ENCODE measurements around the gene NUP42.
"Not testable (repeated sequence)": the region's sequence is repeated elsewhere in the genome, so short reads cannot be mapped to it uniquely, and the experiment has no call there.

Gene NUP42, protein sequence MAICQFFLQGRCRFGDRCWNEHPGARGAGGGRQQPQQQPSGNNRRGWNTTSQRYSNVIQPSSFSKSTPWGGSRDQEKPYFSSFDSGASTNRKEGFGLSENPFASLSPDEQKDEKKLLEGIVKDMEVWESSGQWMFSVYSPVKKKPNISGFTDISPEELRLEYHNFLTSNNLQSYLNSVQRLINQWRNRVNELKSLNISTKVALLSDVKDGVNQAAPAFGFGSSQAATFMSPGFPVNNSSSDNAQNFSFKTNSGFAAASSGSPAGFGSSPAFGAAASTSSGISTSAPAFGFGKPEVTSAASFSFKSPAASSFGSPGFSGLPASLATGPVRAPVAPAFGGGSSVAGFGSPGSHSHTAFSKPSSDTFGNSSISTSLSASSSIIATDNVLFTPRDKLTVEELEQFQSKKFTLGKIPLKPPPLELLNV

DNA sequence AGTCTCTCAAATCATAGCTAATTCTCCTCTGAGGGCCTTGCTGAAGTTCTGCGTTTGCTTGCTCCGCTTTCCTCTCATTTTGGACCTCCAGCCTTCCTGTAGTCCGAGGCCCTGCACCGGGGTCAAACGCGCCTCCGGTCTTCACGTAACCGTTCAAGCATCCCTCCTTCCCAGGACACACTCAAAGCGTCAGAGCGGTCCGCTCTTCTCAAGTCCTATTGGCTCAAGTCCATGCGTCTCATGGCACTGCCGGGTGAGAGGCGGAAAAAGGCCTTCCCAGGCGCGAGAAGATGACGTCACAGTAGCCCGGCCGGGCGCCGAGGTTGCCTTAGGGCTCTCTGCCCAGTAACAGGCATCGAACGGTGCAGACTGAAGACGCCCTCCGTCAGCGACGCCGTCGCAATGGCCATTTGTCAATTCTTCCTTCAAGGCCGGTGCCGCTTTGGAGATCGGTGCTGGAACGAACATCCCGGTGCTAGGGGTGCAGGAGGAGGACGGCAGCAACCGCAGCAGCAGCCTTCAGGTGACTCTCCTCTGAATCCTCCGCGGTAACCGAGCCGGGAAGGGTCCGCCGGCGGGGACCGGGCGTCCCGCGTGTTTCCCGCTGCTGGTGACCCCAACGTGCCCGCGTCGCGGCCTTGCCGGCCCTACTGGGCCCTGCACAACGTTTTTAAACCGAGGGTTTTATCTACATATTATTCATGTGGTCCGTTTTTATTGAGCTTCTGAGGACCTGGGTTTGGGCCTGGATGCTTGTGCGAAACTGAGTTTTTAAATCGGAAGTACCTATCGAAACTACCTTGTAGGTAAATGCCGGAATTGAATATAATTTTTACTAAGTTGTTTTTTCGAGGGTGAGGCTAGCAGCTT, at the start of gene NUP42:
Gene NUP42, plus strand, starts transcription at position 365 of the 870 bp plus-strand sequence. Its CDS starts 38 bp downstream, at position 403.
- peak; percentile 92 to 93 for DNase-seq (ENCODE audit: low read depth in 2 of 2)

DNA sequence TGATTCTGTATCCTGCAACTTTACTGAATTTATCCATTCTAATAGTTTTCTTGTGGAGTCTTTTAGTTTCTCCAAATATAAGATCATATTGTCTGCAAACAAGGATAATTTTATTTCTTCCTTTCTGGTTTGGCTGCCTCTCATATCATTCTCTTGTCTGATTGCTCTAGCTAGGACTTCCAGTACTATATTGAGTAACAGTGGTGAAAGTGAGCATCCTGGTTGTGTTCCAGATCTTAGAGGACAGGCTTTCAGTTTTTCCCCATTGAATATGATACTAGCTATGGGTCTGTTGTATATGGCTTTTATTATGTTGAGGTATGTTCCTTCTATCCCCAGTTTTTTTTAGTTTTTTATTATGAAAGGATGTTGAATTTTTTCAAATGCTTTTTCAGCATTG, 48.1 kb upstream of the NUP42 start:
- DNase-seq (ENCODE audit: low read depth in 2 of 2): no peak

DNA sequence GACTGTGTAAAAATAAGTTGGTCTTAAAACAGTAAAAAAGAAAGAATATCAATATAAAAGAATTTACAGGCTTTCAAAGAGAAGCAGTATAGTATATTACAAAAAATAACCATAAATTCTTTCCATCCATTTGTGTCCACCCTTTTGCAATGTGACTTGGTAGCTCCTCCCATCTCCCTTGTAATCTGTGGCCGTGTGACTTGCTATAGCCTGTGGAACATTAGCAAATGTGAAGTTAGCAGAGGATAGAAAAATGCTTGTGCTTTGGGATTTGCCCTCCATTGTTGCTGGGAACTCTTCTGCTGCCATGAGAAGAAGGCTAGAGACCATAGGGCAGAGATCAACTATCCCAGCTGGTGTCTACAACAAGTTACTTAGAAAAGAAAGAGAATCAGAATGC, 46.1 kb upstream of the NUP42 start:
- no peak for DNase-seq (ENCODE audit: low read depth in 2 of 2)

DNA sequence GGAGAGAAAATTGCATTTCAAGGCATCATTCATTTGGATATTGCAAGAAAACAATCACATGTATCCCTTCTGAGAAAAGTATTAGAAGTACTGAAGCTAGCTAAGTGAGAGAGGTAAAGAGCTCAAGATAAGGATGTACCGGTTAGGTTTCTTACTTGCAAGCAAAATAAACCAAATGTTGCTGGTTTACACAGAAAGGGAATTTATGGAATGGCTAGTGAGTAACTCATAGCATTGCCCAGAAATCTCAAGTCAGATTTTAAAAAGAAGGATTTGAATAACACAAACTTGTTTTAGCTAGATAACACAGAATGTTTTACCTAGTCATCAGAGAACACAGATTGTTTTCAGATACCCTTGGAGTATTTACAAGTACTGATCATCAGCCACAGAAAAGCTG, 45.6 kb upstream of the NUP42 start:
- DNase-seq (ENCODE audit: low read depth in 2 of 2): no peak

DNA sequence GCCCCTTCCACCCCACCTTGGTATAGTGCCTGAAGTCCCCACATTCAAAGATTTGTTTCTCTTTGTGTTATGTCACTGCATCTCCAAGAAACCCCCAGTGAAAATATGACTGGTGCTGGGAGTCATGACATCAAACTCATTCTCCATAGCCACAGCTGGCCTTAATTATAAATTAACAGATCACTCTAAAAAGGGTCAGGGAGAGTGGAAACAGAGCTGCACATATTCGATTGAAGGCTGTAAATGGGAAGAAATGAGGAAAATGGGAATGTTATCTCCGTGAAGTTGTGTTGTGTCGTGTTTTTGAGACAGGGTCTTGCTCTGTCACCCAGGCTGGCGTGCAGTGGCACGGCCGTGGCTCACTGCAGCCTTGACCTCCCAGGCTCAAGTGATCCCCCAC, 24.2 kb upstream of the NUP42 start:
- DNase-seq (ENCODE audit: low read depth in 2 of 2): no peak

DNA sequence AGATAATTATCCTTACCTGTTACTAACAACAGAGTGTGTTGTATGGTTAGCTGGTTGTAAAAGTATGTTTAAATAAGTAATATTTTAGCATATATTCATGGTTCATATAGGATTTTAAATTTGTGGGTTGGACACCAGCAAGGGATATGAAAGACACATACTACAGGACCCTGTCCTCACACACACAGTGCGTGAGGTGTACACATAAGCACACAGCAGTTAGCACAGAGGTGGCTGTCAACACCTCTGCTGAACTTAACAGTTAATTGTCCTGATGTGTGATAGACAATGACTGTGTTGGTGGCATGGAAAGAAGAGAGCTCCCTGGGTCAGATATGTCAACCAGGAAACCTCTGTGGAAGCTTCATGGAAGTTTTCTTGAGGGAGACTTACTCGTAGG, 23.3 kb upstream of the NUP42 start:
- no peak for DNase-seq (ENCODE audit: low read depth in 2 of 2)

DNA sequence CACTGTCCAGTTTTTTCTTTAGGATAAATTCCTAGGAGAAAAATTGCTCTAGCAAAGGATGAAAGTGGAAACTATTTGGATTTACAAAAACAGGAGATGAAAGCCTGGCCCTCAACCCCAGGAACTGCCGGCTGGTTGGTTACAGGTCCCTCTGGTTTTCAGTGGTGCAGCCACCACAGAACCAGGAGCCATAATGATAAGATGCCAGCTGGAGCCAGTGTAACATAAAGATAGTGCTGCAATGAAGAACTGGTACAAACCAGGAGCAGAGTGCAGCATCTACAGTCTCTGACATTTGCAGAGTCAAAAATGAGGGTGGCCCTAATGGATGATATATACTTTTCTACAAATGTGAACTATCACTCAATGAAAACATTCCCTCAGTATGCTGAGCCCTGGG, 20.4 kb upstream of the NUP42 start:
- DNase-seq (ENCODE audit: low read depth in 2 of 2): no peak

DNA sequence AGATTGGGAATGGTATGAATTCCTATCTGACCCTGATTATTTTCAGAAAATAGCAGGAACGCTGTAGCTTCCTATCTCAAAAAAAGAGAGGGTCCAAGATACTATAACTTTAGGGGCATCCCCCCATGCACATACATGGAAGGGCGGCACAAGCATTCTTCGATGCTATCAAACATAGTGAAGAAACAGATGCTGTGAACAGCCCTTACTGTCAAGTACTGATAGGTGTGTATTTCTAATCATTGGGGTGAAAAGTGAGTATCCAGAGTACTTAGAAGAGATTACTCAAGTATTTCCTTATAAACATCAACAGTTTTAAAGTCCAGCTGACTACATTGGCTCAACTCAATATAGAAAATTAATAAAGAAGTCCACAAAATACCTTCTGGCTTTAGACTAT, 17.0 kb upstream of the NUP42 start:
- no peak for DNase-seq (ENCODE audit: low read depth in 2 of 2)

DNA sequence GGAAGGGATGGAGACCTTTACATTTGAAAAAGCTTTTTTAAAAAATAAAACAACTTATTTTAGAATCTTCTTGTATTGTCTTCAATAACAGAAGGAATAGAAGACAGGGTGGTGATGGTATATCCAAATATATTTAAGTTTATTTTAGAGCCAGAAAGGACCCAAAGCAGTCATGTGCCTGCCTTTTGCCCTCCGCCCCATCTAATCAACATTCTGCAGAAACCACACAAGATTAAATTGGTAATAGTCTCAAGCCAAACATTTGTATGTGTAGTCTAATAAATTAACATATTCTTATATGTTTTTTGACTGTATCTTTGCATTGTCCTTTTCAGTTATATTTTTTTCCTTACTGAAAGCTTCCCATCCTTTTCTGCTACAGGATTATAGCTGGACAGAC, 16.5 kb upstream of the NUP42 start:
- DNase-seq (ENCODE audit: low read depth in 2 of 2): no peak

DNA sequence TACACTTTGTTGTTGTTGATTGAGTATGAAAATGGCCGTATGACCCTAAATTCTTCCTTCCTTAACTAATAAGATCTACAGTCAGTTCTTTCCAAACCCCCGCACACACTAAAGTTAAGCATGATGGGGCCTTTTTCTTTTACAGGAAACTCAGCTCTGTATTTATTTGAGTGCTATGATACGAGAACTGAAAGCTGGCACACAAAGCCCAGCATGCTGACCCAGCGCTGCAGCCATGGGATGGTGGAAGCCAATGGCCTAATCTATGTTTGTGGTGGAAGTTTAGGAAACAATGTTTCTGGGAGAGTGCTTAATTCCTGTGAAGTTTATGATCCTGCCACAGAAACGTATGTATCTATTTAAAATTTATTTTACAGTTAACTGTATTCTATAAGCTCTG, 14.2 kb upstream of the NUP42 start:
- DNase-seq (ENCODE audit: low read depth in 2 of 2): no peak

DNA sequence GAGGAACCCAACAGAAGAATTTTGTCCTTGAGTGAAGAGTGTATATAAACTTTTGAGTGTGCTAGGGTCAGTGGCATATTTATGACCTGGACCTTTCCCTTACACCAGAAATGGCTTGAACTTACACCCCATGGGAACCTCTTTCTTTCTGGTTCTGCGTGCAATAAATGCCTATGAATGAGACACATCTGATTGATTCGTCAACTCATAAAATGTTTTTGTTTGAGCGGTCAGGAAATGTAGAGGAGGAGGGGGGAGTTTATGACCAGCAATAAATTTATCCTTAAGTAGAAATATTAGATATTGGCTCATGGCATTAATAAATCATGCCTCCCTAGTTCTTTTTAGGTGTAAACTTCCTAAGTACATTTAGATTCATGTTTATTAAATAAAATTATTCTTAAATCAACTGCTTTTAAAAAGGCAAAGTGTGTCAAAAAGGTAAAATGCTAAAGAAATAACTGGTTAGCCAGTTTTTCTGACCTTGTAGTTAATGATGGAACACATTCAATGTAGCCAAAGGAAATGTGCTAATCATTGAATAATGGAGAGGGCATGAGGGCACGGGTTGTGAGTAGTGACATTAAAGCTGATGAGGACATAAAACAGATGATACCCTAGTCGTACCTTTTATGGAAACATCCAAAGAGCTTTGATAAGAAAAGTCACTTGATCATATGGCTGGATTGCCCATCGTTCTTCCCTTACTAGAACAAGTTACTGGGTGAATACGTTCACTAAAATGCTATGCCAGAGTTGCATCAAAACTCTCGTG, 13.6 kb upstream of the NUP42 start:
- no peak for DNase-seq (ENCODE audit: low read depth in 2 of 2)

DNA sequence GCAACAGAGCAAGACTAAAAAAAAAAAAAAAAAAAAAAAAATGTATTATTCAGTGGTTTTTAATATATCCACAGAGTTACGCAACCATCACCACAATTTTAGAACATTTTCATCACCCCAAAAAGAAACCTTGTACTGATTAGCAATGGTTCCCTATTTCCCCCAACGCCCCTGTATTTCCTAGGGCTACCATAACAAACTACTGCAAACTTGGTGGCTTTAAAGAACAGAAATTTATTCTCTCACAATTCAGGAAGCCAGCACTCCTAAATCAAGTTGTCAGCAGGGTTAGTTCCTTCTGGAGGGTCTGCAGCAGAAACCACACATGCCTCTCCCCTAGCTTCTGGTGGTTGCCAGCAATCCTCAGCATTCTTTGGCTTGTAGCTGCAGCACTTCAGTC, 5.9 kb upstream of the NUP42 start:
- DNase-seq (ENCODE audit: low read depth in 2 of 2): no peak

DNA sequence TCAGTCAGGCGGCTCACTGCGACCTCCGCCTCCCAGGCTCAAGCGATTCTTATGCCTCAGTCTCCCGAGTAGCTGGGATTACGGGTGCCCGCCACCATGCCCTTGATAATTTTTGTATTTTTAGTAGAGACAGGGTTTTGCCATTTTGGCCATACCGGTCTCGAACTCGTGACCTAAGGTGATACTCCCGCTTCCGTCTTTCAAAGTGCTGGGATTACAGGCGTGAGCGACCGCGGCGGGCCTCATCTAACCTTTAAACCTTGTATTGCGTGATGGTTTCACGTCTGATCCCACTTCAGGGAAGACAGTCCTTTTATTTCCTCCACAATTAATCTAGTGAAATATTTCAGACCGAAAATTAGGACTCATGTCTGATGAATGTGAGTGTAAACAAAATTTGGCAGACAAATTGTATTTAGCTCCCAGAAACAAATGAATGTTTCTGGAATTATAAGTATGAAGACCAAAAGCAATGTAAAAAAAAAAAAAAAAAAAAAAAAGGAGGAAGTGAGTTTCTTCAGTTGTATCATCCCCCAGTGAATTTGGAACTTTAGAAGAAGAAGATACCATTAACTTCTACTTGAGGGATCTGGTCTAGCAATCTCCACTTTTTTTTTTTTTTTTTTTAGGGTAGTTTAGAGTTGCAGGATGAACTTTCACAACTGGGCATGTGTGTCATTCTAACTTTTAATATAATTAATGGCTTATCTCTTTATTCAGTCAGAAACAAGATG, 1.6 kb downstream of the NUP42 start:
- no peak for DNase-seq (ENCODE audit: low read depth in 2 of 2)

DNA sequence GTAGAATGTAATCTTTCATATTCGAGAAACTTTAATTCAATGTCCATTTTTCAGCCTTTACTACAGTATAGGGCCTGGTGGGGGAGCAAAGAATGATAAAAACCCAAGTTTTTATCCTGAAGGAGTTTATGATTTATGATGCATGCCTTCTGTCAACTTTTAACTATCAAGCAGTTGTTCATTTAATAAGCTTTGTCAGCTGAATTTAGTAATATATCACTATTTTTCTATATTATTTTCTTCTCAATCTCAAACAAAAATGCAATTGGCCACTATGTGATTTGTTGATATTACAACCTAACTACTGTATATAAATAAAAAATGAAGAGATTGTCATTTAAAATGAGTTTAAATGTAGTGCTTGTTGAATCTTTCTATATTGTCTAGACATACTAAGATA, 2.4 kb downstream of the NUP42 start:
- no peak for DNase-seq (ENCODE audit: low read depth in 2 of 2)

DNA sequence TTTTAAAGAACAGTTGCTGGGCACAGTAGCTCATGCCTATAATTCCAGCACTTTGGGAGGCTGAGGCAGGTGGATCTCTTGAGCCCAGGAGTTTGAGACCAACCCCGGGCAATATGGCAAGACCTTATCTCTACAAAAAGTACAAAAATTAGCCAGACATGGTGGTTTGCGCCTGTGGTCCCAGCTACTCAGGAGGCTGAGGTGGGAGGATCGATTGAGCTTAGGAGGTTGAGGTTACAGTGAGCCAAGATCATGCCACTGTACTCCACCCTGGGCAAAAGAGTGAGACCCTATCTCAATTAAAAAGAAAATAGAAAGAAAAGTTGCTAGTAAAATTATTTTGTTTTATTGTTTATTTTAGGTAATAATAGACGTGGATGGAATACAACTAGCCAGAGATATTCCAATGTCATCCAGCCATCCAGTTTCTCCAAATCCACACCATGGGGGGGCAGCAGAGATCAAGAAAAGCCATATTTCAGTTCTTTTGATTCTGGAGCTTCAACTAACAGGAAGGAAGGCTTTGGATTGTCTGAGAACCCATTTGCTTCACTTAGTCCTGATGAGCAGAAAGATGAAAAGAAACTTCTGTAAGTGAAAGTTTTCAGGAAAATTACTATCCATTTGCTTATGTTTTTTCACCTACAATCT, 3.0 kb downstream of the NUP42 start:
- no peak for DNase-seq (ENCODE audit: low read depth in 2 of 2)

DNA sequence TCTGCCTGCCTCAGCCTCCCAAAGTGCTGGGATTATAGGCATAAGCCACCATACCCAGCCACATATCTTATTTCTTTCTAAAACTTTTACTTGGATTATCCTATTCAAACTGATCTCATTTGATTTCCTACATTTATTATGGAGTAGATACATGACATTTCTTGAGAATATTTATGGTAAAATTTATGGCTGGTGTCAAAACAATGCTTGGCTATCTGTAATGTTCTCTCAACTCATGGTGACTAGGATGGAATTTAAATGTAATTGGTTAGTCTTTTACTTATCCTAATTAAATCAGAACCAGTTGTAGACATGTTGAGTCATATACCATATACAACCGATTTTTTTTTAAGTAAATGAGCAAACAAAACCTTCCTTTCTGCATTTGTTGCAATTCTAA, 4.1 kb downstream of the NUP42 start:
- DNase-seq (ENCODE audit: low read depth in 2 of 2): no peak

DNA sequence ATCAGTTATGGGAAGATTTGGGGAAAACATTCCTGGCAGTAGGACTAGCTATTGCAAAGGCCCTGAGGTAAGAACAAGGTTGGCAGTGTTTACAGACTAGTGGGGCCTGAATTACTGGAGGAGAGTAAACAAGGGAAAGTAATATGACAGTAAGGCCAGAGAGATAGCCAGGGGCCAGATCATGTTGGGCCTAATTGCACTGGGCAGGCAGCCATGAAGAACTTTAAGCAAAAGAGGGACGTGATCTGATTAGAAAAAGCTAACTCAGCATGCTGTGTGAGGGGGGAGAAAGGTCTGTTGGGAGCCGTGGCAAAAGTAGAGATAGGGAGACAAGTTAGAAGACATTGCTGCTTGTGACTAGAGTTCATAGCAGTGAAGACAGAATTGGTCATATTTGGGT, 9.2 kb downstream of the NUP42 start:
- no peak for DNase-seq (ENCODE audit: low read depth in 2 of 2)

DNA sequence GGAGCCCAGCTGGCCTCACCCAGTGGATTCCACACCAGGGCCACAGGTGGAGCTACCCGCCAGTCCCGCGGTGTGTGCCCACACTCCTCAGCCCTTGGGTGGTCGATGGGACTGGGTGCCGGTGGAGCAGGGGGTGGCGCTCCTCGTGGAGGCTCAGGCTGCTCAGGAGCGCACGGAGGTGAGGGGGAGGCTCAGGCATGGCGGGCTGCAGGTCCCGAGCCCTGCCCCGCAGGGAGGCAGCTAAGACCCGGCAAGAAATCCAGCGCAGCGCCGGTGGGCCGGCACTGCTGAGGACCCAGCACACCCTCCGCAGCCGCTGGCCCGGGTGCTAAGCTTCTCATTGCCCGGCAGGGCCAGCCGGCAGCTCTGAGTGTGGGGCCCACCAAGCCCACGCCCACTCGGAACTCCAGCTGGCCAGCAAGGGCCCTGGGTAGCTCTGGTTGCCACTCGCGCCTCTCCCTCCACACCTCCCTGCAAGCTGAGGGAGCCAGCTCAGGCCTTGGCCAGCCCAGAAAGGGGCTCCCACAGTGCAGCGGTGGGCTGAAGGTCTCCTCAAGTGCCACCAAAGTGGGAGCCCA, 11.9 kb downstream of the NUP42 start:
- DNase-seq (ENCODE audit: low read depth in 2 of 2): not testable (repeated sequence)

DNA sequence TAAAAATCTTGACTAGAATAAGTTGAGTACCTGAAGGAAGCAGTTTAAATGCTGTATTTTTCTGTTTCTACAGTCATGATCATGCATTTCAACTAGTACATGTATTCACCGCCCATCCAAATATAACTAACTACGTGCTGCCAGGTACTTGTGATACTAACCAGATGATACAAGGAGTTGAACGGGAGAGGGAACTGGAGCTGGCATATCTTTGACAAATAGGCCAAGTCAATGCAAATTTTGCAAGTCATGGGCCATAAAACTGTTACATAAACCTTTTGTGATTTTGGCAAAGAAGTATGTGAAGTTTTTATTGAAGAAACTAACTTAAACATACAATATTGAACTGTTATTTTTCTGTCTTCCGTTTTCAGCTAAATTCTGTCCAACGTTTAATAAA, 14.5 kb downstream of the NUP42 start:
- no peak for DNase-seq (ENCODE audit: low read depth in 2 of 2)

DNA sequence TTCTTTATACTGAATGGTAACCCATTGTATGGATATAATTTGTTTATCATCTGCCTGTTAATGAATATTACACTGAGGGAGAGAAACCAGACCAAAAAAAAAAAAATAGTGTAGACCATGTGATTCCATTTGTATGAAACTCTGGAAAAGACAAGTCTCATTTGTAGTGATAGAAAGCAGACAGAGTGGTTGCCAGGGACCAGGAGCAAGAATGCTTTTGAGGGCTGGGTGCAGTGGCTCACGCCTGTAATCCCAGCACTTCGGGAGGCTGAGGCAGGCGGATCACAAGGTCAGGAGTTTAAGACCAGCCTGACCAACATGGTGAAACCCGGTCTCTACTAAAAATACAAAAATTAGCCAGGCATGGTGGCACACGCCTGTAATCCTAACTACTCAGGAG, 15.9 kb downstream of the NUP42 start:
- DNase-seq (ENCODE audit: low read depth in 2 of 2): not testable (repeated sequence)

DNA sequence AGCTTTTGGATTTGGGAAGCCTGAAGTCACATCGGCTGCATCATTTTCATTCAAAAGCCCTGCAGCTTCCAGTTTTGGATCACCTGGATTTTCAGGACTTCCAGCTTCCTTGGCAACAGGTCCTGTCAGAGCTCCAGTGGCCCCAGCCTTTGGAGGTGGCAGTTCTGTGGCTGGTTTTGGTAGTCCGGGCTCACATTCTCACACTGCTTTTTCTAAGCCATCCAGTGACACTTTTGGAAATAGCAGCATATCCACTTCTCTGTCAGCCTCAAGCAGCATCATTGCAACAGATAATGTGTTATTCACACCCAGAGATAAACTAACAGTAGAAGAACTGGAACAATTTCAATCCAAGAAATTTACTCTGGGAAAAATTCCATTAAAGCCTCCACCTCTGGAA, 18.5 kb downstream of the NUP42 start:
- no peak for DNase-seq (ENCODE audit: low read depth in 2 of 2)
